GM21737 (cell line): Measurements from ENCODE around the gene TXNRD1.
"Not testable (repeated sequence)": the region's sequence is repeated elsewhere in the genome, so short reads cannot be mapped to it uniquely, and the experiment has no call there.

Experiments used
- ATAC-seq: cut with Tn5 transposase; IDR thresholded peaks from one replicate; pipeline ENCODE4 v1.9.1; 2021; ENCODE audit warnings: mild to moderate bottlenecking, moderate library complexity; ENCODE audit not compliant: unreplicated experiment

The TXNRD1 gene

DNA sequence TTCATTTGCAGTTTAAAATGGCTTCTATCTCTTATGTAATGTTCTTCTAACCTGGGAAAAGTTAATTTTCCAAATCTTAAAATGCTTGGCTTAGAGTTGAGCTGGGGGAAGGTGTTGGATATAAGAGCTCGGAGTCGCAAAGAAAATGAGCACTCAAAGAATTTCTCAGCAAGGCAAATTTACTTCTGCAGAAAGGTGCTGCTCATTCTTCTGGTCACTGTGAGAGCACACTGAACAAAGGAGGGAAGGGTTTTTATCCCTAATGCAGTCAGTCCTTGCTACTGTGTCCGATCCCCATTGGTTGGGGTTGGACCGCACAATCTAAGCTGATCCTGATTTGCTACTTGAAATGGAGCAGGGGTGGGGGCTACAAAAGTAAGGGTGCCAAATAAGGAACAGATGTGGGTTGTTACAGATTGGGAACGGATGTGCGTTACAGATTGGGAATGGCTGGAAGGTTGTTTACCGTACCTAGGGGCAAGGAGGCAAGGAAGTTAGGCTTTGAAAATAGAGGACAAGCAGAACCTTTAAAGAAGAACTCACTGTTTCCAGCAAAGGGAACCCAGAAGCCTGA lies 19.4 kb downstream of the TXNRD1 start:
- ATAC-seq = no peak

DNA sequence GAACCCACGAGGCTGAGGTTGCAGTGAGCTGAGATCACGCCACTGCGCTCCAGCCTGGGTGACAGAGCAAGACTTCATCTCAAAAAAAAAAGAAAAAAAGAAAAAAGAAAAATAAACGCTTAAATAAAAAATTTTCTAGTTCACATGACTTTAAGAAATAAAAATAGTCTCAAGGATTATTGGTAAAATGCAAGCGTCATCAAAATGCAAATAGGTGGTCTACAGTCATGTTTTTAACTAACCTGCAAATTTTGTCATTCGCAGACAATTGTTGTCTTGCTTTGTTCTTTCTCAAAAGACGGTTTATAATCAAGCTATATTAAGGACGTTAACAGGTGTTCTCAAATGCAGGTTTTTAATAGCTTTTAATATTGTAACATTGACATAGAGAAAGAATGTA lies 22.4 kb downstream of the TXNRD1 start:
- ATAC-seq = no peak

DNA sequence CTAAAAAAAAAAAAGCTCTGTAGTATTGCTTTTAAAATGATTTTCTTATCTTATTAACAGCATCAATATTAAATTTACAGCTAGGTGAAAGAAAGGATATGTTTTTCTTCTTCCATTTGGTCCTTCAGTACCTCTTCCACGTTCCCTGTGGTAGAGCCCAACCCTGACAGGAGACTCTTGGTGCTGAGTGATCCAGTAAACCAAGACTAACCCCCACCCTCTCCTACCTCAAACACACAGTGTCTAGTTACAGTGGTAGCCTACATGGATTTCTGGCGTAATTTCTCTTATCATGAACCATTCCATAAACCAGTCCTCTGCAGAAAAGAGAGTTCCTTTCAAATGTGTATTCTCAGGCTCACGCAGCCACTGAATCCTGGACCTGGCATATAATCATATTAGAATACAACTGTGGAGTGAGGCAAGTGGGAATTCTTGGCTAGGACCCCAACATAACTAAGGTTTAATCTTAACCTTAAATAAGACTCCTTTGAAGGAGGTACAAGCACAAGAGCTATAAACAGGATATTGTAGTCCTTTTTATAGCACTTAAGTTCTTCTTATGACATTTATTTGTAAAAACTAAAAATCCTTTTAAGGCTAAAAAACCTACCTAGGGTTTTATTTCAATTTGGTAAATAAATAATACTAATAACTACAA lies 27.1 kb downstream of the TXNRD1 start:
- no peak for ATAC-seq

DNA sequence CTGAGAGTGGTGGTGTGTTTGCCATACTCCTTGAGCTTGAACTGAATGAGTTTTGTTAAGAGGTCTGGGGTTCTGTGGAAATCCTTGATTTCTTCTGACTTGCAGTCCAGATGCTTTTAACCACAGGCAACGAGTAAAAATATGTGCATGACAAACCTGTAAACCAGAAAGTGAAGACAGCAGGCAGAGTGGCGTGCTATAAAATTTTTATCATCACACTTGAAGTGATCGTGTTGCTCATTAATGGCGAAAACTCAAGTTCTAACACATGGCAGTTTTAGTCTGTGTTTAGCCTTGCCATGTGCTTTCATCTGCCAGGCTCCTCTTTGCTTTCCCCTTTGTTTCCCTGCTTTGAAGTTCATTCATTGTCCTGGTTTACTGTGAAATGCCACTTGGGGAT lies 28.0 kb downstream of the TXNRD1 start:
- no peak for ATAC-seq

DNA sequence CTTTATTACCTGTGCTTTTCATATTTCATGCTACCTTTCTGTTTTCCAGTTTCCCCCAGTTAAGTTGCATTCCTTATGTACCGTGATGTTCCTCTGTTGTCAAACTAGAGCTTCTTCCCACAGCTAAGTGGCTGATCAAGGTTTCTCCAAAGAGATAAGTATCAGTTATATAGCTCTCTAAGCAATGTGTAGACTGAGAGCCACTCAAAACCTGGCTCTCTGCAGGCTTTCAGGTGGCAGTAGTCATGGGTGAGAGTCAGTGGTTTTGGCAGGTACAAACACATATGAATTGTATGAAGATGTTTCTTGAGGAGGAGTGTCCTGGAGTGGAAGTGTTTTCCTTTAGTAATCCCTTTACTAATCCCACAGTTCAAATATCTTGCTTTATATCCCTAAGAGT lies 28.4 kb downstream of the TXNRD1 start:
- no peak for ATAC-seq

DNA sequence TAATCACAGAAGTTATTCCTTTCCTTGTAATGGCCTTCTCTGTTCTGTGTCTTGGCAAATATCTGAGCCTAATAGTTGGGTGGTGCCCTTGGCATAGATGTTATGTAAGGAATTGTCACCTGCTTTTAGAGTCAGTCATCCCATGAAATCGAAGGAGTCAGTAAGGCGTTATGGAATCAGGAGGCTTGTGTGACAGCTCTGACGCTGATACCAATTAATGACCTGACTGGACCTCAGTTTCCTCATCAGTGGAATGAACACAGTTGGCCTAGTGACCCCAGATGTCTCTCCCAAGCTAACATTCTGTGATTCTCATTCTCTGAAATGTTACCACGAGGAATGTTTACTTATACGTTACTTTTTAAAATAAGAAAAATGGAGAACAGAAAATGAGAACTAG lies 32.1 kb downstream of the TXNRD1 start:
- ATAC-seq = no peak

DNA sequence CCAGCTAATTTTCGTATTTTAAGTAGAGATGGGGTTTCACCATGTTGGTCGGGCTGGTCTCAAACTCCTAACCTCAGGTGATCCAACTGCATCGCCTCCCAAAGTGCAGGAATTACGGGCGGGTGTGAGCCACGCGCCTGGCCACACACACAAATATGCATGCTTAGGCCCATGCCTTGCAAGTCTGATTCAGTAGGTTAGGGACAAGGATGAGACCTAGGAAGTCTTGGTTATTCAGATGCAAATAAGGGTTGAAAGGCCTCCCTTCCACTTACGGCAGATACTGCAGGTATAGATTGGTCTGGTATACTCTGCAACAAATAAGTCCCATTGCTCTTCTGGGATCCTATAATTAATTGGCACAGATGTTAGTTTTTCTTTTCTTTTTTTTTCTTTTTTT lies 32.9 kb downstream of the TXNRD1 start:
- ATAC-seq = no peak

DNA sequence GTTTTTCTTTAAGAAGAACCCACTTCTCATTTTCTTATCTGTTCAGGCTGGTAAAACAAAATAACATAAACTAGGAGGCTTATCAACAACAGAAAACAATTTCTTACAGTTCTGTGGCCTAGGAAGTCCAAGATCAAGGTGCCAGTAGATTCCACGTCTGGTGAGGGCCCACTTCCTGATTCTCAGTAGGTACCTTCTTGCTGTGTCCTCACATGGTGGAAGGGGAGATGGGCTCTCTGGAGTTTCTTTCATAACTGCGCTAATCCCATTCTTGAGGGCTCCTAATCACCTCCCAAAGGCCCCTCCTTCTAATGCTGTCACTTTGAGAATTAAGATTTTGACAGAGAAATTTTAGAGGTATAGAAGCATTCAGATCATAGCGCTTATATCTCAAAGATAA lies 33.4 kb downstream of the TXNRD1 start:
- ATAC-seq = no peak

DNA sequence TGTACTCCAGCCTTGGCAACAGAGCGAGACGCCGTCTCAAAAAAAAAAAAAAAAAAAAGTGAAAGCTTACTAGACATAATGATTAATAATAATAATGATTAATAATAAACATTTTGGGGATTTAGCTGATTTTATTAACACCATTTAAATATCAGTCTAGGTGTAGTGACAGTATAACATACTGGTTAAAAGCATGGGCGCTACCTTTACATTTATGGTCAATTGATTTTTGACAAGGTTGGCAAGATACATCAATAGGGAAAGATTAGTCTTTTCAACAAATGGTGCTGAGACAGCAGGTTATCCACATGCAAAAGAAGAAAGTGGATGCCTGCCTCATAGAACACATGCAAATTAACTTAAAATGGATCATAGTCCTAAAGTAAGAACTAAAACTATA lies 34.3 kb downstream of the TXNRD1 start:
- ATAC-seq = no peak

DNA sequence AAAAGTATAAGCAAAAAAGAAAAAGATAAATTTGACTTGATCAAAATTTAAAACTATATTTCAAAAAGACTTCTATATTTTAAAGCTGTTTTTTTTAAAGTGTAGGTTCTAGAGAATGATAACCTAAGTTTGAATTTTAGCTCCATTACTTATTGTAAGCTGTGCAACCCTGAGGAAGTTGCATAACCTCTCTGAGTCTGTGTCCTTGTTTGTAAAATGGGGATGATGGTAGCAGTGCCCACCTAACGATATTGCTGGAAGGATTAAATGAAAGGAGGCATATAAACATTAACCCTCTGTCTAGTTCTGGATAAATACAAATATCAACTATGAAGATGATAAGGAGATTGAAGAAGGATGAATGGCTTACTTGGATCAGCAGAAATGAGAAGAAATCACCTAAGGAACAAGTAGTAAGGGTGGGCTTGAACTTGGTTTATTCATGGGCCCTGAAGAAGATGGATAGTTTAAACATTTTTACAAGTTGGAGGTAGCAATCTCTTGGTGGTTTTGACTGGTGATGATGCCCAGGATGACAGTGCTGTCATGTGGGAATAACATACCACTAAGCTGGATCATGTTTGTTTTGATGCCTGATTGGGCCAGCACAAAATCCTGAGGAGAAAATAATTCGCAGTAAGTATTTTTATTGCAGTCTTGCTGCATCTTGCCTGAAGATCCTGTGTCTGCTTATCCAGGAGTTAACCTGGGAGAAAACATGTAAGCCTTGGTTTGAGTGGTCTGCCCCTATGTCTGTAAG lies 35.0 kb downstream of the TXNRD1 start:
- no peak for ATAC-seq

DNA sequence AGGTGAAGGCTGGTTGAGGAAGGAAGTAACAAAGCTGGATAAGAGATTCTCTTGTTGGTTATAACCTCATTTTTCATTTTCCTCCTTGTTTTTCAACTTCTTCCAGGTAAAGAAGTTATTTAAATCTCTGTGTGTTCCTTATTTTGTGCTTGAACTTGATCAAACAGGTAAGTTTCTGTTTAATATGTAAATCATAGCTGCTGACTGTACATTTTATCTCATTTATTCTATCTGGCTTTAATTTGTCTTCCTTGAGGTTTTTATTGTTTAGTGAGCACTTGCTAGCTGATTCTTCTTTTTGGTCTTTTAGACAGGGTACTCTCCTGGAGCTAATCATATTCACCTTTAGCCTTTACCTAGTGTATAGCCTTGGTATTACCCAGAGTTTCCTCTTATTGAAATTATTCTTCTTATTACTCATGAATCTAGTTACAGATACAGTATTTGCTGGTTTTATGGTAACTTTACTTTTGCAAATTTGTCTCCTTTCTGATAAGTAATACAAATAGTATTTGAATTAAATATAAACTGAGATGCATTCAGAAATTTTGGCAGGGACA lies 42.4 kb downstream of the TXNRD1 start:
- no peak for ATAC-seq

DNA sequence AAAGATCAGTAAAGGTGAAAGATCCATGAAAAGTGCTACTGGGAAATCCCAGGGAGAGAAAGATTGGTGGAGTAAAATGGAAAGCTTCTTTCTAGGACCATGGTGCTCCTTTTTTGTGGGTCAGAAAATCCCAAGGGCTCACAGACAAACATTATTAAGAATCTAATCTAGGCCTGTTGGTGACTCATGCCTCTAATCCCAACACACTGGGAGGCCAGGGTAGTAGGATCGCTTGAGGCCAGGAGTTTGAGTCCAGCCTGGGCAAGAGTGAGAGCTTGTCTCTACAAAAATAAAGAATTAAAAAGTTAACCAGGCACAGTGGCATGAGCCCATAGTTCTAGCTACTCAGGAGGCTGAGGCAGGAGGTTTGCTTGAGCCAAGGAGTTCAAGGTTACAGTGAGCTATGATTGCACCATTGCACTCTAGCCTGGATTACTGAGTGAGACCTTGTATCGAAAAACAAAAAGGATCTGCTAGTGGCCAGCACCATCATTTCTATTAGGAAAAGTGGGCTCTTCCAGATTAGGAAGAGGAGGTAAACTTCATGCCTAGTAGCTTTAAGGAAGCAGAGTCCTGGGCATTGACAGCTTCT lies 43.0 kb downstream of the TXNRD1 start:
- ATAC-seq = no peak

DNA sequence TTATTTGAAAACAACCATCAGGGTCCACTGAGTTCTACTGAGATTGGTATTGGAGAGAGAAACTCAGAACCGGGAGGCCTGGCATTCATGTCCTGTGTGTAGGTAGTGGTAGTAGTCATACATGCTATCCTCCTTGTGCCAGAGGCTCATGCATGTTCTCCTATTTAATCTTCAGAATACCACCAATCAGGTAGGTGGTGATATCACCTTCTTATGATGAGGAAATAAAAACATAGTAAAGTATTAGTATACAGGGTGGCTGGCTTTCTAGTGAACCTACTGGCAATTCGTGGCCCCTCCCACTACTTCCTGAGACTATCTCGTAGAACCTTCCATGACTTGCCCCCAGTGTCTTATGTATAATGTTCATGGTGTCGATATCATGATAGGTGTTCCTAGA lies 47.4 kb downstream of the TXNRD1 start:
- ATAC-seq = no peak

DNA sequence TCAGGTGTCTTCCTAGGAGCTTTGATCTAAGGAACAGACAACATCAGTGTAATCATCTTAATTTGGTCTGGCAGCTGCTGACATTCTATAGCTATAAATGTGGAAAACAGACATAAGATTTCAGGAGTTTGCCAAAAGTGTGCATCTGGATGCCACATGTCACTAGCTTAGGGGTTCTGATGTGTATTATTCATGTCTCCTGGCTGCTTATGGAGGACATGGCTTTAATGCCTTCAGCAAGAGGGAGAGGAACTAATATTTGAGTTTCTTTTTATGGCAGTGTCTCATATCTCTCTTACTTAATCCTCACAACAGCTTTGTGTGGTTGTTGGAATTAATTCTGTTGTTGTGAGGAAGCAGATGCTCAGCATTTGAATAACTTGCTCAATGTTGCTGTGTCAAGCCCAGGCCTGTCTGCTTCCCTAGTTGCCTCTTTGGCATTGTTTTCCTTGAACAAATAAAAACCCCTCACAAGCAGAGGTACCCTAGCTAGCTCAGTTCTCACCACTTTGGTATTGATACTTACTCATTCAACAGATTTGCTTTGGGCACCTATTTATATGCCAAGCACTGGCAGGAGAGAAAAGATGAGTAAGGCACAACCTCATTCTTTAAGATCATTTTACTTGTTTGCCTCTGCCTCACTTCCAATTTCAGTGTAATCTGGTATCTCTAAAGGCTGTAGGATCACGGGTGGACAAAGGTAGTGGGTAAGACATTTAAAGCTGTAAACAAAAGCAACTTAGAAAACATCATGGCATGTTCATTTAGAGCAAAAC lies 48.2 kb downstream of the TXNRD1 start:
- ATAC-seq = no peak

DNA sequence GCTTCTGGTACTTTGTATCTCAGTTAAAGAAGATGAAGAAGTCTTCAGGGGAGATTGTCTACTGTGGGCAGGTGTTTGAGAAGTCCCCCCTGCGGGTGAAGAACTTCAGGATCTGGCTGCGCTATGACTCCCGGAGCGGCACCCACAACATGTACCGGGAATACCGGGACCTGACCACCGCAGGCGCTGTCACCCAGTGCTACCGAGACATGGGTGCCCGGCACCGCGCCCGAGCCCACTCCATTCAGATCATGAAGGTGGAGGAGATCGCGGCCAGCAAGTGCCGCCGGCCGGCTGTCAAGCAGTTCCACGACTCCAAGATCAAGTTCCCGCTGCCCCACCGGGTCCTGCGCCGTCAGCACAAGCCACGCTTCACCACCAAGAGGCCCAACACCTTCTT lies 49.9 kb downstream of the TXNRD1 start:
- not testable (repeated sequence) for ATAC-seq

DNA sequence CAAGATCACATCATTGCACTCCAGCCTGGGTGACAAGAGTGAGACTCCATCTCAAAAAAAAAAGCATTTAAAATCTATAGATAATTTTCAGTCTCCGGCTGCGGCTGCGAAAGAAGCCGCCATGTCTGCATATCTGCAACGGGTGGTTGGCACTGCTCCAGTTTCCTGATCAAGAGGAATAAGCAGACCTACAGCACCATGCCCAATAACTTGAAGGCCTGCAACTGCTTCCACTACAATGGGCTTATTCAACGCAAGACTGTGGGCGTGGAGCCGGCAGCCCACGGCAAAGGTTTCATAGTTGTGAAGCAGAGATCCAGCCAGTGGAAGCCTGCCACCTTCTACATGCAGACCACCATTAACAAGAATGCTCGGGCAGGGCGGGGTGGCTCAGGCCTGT lies 57.4 kb downstream of the TXNRD1 start:
- no peak for ATAC-seq

DNA sequence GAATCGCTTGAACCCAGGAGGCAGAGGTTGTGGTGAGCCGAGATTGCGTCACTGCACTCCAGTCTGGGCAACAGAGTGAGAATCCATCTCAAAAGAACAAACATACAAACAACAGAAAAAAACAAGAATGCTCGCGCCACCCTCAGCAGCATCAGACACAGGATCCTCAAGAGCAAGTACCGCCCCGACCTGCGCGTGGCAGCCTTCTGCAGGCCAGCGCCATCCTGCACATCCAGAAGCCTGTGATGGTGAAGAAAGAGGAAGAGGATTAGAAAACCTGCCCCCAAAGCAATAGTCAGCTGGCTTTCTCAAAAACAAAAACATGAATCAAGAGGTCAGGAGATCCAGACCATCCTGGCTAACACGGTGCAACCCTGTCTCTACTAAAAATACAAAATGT lies 57.9 kb downstream of the TXNRD1 start:
- no peak for ATAC-seq

DNA sequence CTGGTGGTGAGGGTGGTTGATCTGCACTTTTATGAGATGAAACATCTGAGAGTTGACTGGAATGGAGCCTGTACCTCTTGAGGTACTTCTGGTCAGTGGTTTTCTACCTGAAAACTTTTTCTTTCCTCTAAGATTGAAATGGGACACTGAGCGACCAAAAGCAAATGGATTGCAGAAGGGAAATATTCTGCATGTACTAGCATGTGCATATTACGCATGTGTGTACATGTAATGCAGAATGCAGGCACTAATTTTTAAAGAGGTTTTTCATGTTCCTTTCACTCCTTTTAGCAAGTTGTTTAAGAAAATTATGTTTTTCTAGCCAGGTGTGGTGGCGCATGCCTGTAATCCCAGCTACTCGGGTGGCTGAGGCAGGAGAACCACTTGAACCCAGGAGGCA lies 59.2 kb downstream of the TXNRD1 start:
- ATAC-seq = no peak

DNA sequence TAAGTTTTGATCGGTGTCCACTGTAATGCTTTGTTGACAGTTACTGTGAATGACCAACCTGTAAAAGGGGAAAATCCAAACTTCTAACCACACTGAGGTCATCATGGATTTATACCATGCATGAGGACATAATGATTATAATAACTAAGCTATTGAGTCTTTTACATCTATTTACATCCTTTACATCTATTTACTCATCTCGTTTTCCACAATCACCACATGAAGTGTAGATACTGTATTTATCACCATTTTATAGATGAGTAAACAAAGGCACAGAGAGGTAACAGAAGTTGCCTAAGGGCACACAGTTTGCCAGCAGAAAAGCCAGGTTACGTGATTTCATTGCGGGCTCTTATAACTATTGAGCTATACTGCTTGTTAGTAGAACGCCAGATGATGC lies 60.1 kb downstream of the TXNRD1 start:
- no peak for ATAC-seq

DNA sequence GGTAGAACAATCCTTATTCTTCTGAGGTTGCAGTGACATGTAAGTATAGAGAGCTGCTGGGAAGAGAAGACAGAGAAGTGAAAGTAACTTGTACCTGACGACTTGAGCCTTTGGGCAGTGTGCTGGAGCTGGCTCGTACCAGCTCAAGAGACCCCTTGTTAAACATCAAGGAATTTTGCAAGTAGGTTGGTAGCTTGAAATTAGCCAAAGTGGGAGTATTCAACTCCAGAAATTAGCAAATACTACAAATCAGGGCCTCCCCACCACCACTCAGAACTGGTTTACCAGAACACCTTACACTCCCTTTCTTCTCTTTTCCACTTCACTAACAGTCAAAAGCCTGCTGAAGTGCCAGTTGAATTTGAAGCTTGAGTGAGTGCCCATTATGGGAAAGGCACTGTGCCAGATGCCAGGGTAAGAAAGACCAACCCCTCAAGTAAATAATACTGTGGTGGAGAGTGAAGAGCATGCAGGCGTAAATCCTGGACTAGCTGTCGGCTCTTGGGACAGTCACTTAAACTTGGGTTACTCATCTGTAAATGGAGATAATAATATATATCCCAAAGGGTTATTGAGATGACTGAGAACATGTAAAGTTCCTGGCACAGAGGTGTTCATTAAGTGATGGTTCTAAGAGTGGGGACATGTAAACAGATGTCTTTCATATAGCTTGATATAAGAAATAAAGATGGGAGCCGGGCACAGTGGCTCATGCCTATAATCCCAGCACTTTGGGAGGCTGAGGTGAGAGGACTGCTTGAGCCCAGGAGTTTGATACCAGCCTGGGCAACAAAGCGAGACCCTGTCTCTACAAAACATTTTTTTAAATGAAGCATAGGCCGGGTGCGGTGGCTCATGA lies 60.9 kb downstream of the TXNRD1 start:
- peak; percentile 74 for ATAC-seq
